Keratinocyte (primary cell): ENCODE data around the gene LDAH.

Experiments used
- CTCF ChIP-seq, 3 experiments: IDR thresholded peaks in 1 of 3; conservative IDR thresholded peaks in 1 of 3; optimal IDR thresholded peaks in 1 of 3; 2 replicates in 2 of 3; 3 replicates in 1 of 3; pipeline versions ENCODE3 to v1.5.1; 2011; ENCODE audit warnings: low read length in 3 of 3, mild to moderate bottlenecking in 3 of 3, moderate library complexity in 2 of 3, control low read depth in 1 of 3, inconsistent platforms in 1 of 3; ENCODE audit not compliant: insufficient read depth in 2 of 3; ENCODE audit errors: extremely low read depth in 1 of 3
- EZH2 ChIP-seq: IDR thresholded peaks from one replicate; pipeline ENCODE4 v1.6.1; 2012; ENCODE audit warnings: inconsistent platforms, mild to moderate bottlenecking, low read length, moderate library complexity

- TF ChIP-seq CTCF (optimal IDR thresholded peaks at IDR 0.05 in 1 of 3, IDR thresholded peaks at IDR 0.05 in 1 of 3, conservative IDR thresholded peaks at IDR 0.05 in 1 of 3; ENCODE audit: extremely low read depth in 1 of 3, insufficient read depth in 2 of 3, low read length in 3 of 3) (peak in 2 of 3 experiments; percentile 14 to 19), EZH2 (peak; percentile 95)
These were observed 156.4 kb downstream of the LDAH start, which contains the start of gene GDF7 for GRCh38 chr2:20666304-20667150.
